ENCODE measurements around the gene SH3RF3. TPM values are rescaled to one million over a fixed set of nuclear protein-coding genes. Genes with fewer than 3 reads are reported as not detected.

Gene SH3RF3
- total RNA-seq, 3 donors from 2014 or later (not counting 1 experiment from before 2014, with no cell fraction given), result 0.23 to 0.61 (median 0.34) TPM

DNA sequence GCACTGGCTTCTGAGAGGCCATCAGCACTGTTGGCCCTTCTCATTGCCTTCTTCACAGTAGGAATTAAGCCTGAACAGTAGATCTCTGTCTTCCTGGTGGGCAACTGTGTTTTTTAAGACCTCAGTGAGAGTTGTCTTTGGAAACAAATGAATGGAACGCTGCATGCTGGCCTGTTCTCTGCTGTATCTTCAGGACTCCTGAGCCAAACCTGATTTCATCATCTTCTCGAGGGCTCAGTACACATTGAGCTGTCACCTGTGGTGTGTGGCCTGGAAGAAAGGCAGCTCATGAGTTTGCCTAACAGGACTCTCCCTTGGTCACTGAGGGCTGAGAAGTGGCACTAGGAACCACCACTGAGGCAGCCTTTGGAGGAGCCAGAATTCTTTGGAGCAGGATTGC is 39.7 kb downstream of the SH3RF3 start:
- ATAC-seq (no peak), DNase-seq (no peak)
- H3K27ac Mint-ChIP-seq, result no peak overlapping the region
- no peaks in the 10 kb centered on the region for H3K9me3 Mint-ChIP-seq
- peaks cover 3 to 13% of the 10 kb centered on the region in 2 donors for H3K27me3 Mint-ChIP-seq (ENCODE audit: low read depth in 2 of 2)
- H3K4me1 ChIP-seq (ENCODE audit: control insufficient read depth, insufficient read depth, low read length), result no peaks in the 10 kb centered on the region
- no peaks in the 10 kb centered on the region for H3K36me3 ChIP-seq (ENCODE audit: control insufficient read depth, insufficient read depth, low read length)
- intact Hi-C loops (cut with micrococcal nuclease), result no loop called here
- TF ChIP-seq, protein P1, sequence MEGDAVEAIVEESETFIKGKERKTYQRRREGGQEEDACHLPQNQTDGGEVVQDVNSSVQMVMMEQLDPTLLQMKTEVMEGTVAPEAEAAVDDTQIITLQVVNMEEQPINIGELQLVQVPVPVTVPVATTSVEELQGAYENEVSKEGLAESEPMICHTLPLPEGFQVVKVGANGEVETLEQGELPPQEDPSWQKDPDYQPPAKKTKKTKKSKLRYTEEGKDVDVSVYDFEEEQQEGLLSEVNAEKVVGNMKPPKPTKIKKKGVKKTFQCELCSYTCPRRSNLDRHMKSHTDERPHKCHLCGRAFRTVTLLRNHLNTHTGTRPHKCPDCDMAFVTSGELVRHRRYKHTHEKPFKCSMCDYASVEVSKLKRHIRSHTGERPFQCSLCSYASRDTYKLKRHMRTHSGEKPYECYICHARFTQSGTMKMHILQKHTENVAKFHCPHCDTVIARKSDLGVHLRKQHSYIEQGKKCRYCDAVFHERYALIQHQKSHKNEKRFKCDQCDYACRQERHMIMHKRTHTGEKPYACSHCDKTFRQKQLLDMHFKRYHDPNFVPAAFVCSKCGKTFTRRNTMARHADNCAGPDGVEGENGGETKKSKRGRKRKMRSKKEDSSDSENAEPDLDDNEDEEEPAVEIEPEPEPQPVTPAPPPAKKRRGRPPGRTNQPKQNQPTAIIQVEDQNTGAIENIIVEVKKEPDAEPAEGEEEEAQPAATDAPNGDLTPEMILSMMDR (IDR thresholded peaks at IDR 0.05), result no peak
- no peaks in the 10 kb centered on the region for H3K27me3 ChIP-seq (ENCODE audit: control insufficient read depth, insufficient read depth, low read length)
- H3K9me3 ChIP-seq (ENCODE audit: control insufficient read depth, insufficient read depth, low read length), result no peaks in the 10 kb centered on the region
- no peak overlapping the region for H3K4me3 ChIP-seq (ENCODE audit: low read length)
- no peak overlapping the region for H3K4me3 Mint-ChIP-seq
- peaks cover 0 to 7% of the 10 kb centered on the region in 2 donors for H3K4me1 Mint-ChIP-seq
- no peaks in the 10 kb centered on the region for H3K36me3 Mint-ChIP-seq
- no peak overlapping the region for H3K27ac ChIP-seq (ENCODE audit: low read length)
- 88% methylated on average over 2 of the region's 2 CpGs for WGBS (ENCODE audit: insufficient coverage)

DNA sequence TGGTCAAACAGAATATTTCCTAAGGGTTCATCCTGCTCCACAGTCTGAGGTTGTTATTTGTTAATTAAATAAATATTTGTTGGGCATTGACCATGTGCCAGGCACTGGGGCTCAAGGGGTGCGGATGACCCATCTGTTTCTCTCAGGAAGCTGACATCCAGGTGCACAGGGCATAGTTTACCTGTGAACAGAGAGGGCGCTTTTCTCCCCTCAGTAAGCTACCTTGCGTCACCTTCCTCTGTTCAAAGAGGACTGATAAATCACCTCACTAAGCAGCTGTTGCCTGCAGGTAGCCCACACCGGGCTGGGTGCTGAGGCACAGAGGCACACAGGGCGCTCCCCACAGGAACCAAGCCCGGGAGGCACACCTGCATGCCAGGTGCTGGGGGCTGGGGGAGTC is 41.6 kb downstream of the SH3RF3 start:
- TF ChIP-seq, protein P1 (IDR thresholded peaks at IDR 0.05), result no peak
- intact Hi-C loops (cut with micrococcal nuclease), result no loop called here
- Mint-ChIP-seq H3K9me3 (no peaks in the 10 kb centered on the region), H3K27me3 (ENCODE audit: low read depth in 2 of 2) (peaks cover 3 to 15% of the 10 kb centered on the region in 2 donors), H3K4me1 (peaks cover 7 to 13% of the 10 kb centered on the region in 2 donors), H3K36me3 (peaks cover 7% of the 10 kb centered on the region), H3K27ac (no peak overlapping the region), H3K4me3 (no peak overlapping the region)
- Histone ChIP-seq H3K27ac (ENCODE audit: low read length) (no peak overlapping the region), H3K36me3 (ENCODE audit: control insufficient read depth, insufficient read depth, low read length) (no peaks in the 10 kb centered on the region), H3K9me3 (ENCODE audit: control insufficient read depth, insufficient read depth, low read length) (no peaks in the 10 kb centered on the region), H3K4me1 (ENCODE audit: control insufficient read depth, insufficient read depth, low read length) (no peaks in the 10 kb centered on the region), H3K27me3 (ENCODE audit: control insufficient read depth, insufficient read depth, low read length) (no peaks in the 10 kb centered on the region), H3K4me3 (ENCODE audit: low read length) (no peak overlapping the region)
- ATAC-seq (no peak), DNase-seq (no peak)
- WGBS (ENCODE audit: insufficient coverage), result 82% methylated on average over 6 of the region's 6 CpGs

- H3K4me1 ChIP-seq (ENCODE audit: control insufficient read depth, insufficient read depth, low read length), result no peaks in the 10 kb centered on the region
- Mint-ChIP-seq H3K27me3 (ENCODE audit: low read depth in 2 of 2) (peaks cover 3 to 19% of the 10 kb centered on the region in 2 donors), H3K9me3 (no peaks in the 10 kb centered on the region), H3K4me3 (no peak overlapping the region), H3K4me1 (peaks cover 7 to 13% of the 10 kb centered on the region in 2 donors), H3K27ac (no peak overlapping the region), H3K36me3 (peaks cover 10% of the 10 kb centered on the region)
- intact Hi-C loops (cut with micrococcal nuclease), result no loop called here
- DNase-seq (no peak), ATAC-seq (no peak)
- no peaks in the 10 kb centered on the region for H3K9me3 ChIP-seq (ENCODE audit: control insufficient read depth, insufficient read depth, low read length)
- H3K36me3 ChIP-seq (ENCODE audit: control insufficient read depth, insufficient read depth, low read length), result no peaks in the 10 kb centered on the region
- H3K4me3 ChIP-seq (ENCODE audit: low read length), result no peak overlapping the region
- no peaks in the 10 kb centered on the region for H3K27me3 ChIP-seq (ENCODE audit: control insufficient read depth, insufficient read depth, low read length)
- TF ChIP-seq, protein P1 (IDR thresholded peaks at IDR 0.05), result no peak
- WGBS (ENCODE audit: insufficient coverage), result 69% methylated on average over 36 of the region's 36 CpGs
- H3K27ac ChIP-seq (ENCODE audit: low read length), result no peak overlapping the region
Measured at GRCh38 chr2:109171444-109172334, 42.7 kb downstream of the SH3RF3 start.
